Activated naive CD8-positive, alpha-beta T cell treated with anti-CD3 and anti-CD28 coated beads for 36 hours (primary cell): ENCODE results near the gene HDAC4. TPM values are rescaled to one million over a fixed set of nuclear protein-coding genes. Genes with fewer than 3 reads are reported as not detected.

ENCODE experiments used
- DNase-seq: peaks from one replicate; pipeline ENCODE4 v3.0.0; 2021
- H3K27ac Mint-ChIP-seq: one replicate; pipeline ENCODE4 v1.8.0; 2022; ENCODE audit warnings: mild to moderate bottlenecking, moderate library complexity, mixed read lengths
- H3K27me3 Mint-ChIP-seq: one replicate; pipeline ENCODE4 v1.8.0; 2022; ENCODE audit warnings: mild to moderate bottlenecking, mixed read lengths
- H3K36me3 Mint-ChIP-seq: one replicate; pipeline ENCODE4 v1.8.0; 2021; ENCODE audit warnings: mild to moderate bottlenecking, mixed read lengths
- H3K4me1 Mint-ChIP-seq: one replicate; pipeline ENCODE4 v1.8.0; 2021; ENCODE audit warnings: mixed read lengths
- H3K4me3 Mint-ChIP-seq: one replicate; pipeline ENCODE4 v1.8.0; 2022; ENCODE audit warnings: mild to moderate bottlenecking, moderate library complexity, mixed read lengths
- H3K9me3 Mint-ChIP-seq: one replicate; pipeline ENCODE4 v1.8.0; 2022; ENCODE audit warnings: mixed read lengths
- total RNA-seq, 2 experiments: library from RNA; stranded (reverse); gene quantifications; one replicate each; pipeline ENCODE4 v1.2.3, GENCODE V29; 2021

The HDAC4 gene
- total RNA-seq, 2 experiments from 2014 or later, result 19.1 to 20.2 TPM

DNA sequence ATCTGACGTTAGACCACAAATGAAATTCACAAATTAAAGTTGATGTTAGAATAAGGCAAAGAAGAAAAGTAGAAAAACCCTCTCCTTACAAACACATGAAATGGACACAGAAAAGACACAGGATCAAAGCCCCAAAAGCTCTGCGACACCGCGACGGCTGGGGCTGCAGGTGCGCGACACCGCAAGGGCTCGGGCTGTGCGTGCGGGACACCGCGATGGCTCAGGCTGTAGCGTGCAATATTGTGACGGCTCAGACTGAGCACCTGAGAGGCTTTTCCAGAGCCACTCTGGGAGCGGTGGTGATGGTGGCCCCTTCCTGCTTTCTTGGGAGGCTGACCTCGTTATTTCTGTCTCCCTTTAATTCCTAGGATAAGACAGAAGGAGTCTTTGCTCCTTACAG, 296.0 kb downstream of the HDAC4 start:
- H3K9me3 Mint-ChIP-seq, result no peaks in the 10 kb centered on the region
- no peaks in the 10 kb centered on the region for H3K4me1 Mint-ChIP-seq
- no peak for DNase-seq
- no peak overlapping the region for H3K4me3 Mint-ChIP-seq
- no peak overlapping the region for H3K27ac Mint-ChIP-seq
- H3K27me3 Mint-ChIP-seq, result no peaks in the 10 kb centered on the region
- H3K36me3 Mint-ChIP-seq, result no peaks in the 10 kb centered on the region

DNA sequence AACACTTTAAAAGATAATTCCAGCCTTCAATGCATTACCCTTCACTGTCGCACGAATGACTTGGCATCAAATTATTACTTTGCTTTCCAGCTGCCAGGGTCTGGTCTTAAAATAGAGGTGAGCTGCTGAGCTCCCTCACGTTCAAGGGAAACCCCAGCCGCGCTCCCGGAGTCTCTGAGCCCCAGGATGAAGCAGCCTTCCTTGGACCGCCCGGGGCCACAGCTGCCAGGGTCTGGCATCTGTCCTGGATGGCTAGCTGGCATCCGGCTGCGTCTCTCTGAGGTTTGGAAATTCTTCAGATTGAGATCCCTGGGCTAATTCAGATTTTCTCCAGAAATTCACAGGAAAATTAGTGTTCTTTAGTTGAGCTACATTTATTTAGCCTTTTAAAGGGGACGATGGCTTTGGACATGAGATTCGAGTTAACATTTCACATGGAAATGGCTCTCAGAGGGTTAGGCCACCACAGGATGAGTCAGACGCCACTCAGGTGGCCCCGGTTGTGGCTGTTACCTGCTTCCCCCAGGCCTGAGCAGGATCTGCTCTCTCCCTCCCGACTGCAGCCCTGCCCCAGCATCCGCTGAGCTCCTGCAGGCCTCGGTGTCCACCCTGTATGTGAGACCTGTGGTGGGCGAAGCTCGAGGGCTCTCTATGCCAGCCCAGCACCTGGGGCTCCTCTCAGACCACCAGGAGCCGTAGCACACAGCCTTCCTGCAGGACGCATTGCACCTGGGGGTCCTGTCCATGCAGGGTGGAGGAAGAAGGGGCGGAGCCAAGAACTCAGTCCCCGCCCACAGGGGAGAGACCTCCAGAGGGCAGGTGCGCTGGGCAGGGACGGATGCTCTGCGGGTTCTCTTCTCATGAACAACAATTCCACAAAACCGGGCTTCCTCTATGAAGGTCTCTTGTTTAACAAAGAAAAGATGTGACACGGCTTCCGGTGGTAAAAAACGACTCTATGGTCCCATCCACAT, 297.4 kb downstream of the HDAC4 start:
- H3K4me1 Mint-ChIP-seq, result no peaks in the 10 kb centered on the region
- DNase-seq, result no peak
- no peaks in the 10 kb centered on the region for H3K27me3 Mint-ChIP-seq
- H3K36me3 Mint-ChIP-seq, result no peaks in the 10 kb centered on the region
- no peak overlapping the region for H3K27ac Mint-ChIP-seq
- no peak overlapping the region for H3K4me3 Mint-ChIP-seq
- no peaks in the 10 kb centered on the region for H3K9me3 Mint-ChIP-seq

- Mint-ChIP-seq H3K4me1 (no peaks in the 10 kb centered on the region), H3K27ac (no peak overlapping the region), H3K27me3 (no peaks in the 10 kb centered on the region), H3K4me3 (no peak overlapping the region), H3K9me3 (no peaks in the 10 kb centered on the region), H3K36me3 (no peaks in the 10 kb centered on the region)
- no peak for DNase-seq
Observed at GRCh38 chr2:239102266-239102665, 298.6 kb downstream of the HDAC4 start.

DNA sequence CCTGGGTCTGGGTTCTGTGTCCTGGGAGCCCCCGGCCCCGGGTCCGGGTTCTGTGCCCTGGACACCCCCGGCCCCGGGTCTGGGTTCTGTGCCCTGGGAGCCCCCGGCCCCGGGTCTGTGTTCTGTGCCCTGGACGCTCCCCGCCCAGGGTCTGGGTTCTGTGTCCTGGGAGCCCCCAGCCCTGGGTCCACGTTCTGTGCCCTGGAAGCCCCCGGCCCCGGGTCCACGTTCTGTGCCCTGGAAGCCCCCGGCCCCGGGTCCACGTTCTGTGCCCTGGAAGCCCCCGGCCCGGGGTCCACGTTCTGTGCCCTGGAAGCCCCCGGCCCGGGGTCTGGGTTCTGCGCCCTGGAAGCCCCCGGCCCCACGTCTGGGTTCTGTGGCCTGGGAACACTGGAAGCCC, 299.0 kb downstream of the HDAC4 start:
- Mint-ChIP-seq H3K4me1 (no peaks in the 10 kb centered on the region), H3K27me3 (no peaks in the 10 kb centered on the region), H3K4me3 (no peak overlapping the region), H3K9me3 (no peaks in the 10 kb centered on the region), H3K27ac (no peak overlapping the region), H3K36me3 (no peaks in the 10 kb centered on the region)
- DNase-seq, result no peak

DNA sequence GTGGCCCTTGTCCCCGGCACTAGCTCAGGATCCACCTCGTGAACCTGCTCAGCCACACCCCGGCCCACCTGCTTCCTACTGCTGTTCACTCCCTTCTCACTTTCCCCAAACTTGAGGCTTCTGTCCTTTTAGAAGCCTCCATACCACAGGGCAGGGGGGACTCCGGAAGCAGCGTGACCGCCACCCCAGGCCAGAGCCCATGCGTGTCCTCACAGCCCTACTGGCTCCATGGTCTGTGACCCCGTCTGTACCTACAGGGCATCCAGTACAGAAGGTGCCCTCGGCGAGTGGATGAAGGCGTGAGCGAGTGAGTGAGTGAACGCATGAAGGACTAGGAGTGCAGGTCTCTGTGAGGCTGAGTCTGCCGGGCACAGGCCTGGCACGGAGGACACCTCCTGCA, 299.7 kb downstream of the HDAC4 start:
- Mint-ChIP-seq H3K4me1 (no peaks in the 10 kb centered on the region), H3K27ac (no peak overlapping the region), H3K4me3 (no peak overlapping the region), H3K27me3 (no peaks in the 10 kb centered on the region), H3K36me3 (no peaks in the 10 kb centered on the region), H3K9me3 (no peaks in the 10 kb centered on the region)
- DNase-seq, result no peak

- no peaks in the 10 kb centered on the region for H3K9me3 Mint-ChIP-seq
- no peak overlapping the region for H3K27ac Mint-ChIP-seq
- H3K4me3 Mint-ChIP-seq, result no peak overlapping the region
- H3K4me1 Mint-ChIP-seq, result no peaks in the 10 kb centered on the region
- H3K27me3 Mint-ChIP-seq, result no peaks in the 10 kb centered on the region
- DNase-seq, result no peak
- H3K36me3 Mint-ChIP-seq, result no peaks in the 10 kb centered on the region
Observed at GRCh38 chr2:239099474-239099873, 301.3 kb downstream of the HDAC4 start.

GRCh38 chr2:239098288-239098970, 302.4 kb downstream of the HDAC4 start:
- H3K27me3 Mint-ChIP-seq, result no peaks in the 10 kb centered on the region

GRCh38 chr2:239097428-239097696, 303.5 kb downstream of the HDAC4 start:
- H3K27ac Mint-ChIP-seq, result no peak overlapping the region
- H3K9me3 Mint-ChIP-seq, result no peaks in the 10 kb centered on the region
- no peaks in the 10 kb centered on the region for H3K4me1 Mint-ChIP-seq
- DNase-seq, result no peak
- H3K27me3 Mint-ChIP-seq, result no peaks in the 10 kb centered on the region
- peaks cover 2% of the 10 kb centered on the region for H3K36me3 Mint-ChIP-seq
- no peak overlapping the region for H3K4me3 Mint-ChIP-seq

More at GRCh38 chr2:239098288-239098970, 302.4 kb downstream of the HDAC4 start:
- Mint-ChIP-seq H3K4me3 (no peak overlapping the region), H3K9me3 (no peaks in the 10 kb centered on the region), H3K36me3 (peaks cover 2% of the 10 kb centered on the region), H3K4me1 (no peaks in the 10 kb centered on the region), H3K27ac (no peak overlapping the region)
- DNase-seq, result no peak

GRCh38 chr2:239096676-239097427, 304.0 kb downstream of the HDAC4 start:
- peaks cover 2% of the 10 kb centered on the region for H3K36me3 Mint-ChIP-seq
- H3K9me3 Mint-ChIP-seq, result no peaks in the 10 kb centered on the region
- no peaks in the 10 kb centered on the region for H3K4me1 Mint-ChIP-seq
- H3K27ac Mint-ChIP-seq, result no peak overlapping the region
- no peak overlapping the region for H3K4me3 Mint-ChIP-seq
- H3K27me3 Mint-ChIP-seq, result no peaks in the 10 kb centered on the region
- no peak for DNase-seq

- Mint-ChIP-seq H3K27me3 (no peaks in the 10 kb centered on the region), H3K9me3 (no peaks in the 10 kb centered on the region), H3K4me1 (no peaks in the 10 kb centered on the region), H3K36me3 (peaks cover 2% of the 10 kb centered on the region), H3K27ac (no peak overlapping the region), H3K4me3 (no peak overlapping the region)
- DNase-seq, result no peak
Observed at GRCh38 chr2:239095460-239096081, 305.2 kb downstream of the HDAC4 start.

DNA sequence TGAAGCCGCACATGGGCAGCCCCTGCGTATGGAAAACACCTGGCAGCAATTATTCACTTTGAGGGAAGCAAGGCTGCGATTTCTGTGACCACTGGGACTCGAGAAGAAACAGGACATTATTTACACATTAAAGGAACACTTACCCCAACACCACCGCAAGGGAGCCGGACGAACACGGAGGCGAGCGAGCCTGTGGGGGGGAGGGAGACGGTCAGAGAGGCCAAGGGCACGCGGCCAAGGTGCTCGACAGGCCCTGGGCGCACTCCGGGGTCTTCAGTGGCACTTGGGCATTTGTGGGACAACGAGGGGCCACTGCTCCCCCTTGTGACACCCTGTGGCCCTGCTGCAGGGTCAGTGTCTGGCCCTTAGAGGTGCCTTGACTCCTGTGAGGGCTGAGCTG, 306.0 kb downstream of the HDAC4 start:
- Mint-ChIP-seq H3K9me3 (no peaks in the 10 kb centered on the region), H3K27me3 (no peaks in the 10 kb centered on the region), H3K4me1 (no peaks in the 10 kb centered on the region), H3K4me3 (no peak overlapping the region), H3K36me3 (peaks cover 2% of the 10 kb centered on the region), H3K27ac (no peak overlapping the region)
- no peak for DNase-seq

GRCh38 chr2:239093952-239094351, 306.9 kb downstream of the HDAC4 start:
- Mint-ChIP-seq H3K4me3 (no peak overlapping the region), H3K36me3 (peaks cover 2% of the 10 kb centered on the region), H3K4me1 (no peaks in the 10 kb centered on the region), H3K9me3 (no peaks in the 10 kb centered on the region), H3K27me3 (no peaks in the 10 kb centered on the region), H3K27ac (no peak overlapping the region)
- no peak for DNase-seq

GRCh38 chr2:239093542-239093941, 307.3 kb downstream of the HDAC4 start:
- Mint-ChIP-seq H3K36me3 (peaks cover 2% of the 10 kb centered on the region), H3K27ac (no peak overlapping the region), H3K4me1 (no peaks in the 10 kb centered on the region), H3K27me3 (no peaks in the 10 kb centered on the region), H3K4me3 (no peak overlapping the region), H3K9me3 (no peaks in the 10 kb centered on the region)
- DNase-seq, result no peak

- H3K36me3 Mint-ChIP-seq, result peaks cover 2% of the 10 kb centered on the region
- no peaks in the 10 kb centered on the region for H3K9me3 Mint-ChIP-seq
- no peaks in the 10 kb centered on the region for H3K27me3 Mint-ChIP-seq
- no peak overlapping the region for H3K4me3 Mint-ChIP-seq
- no peak for DNase-seq
- no peak overlapping the region for H3K27ac Mint-ChIP-seq
- no peaks in the 10 kb centered on the region for H3K4me1 Mint-ChIP-seq
Observed at GRCh38 chr2:239092571-239093294, 308.1 kb downstream of the HDAC4 start.
